Fibroblast of skin of left quadriceps (primary cell): ENCODE measurements around the gene HTR2B.
"Not testable (repeated sequence)": the region's sequence is repeated elsewhere in the genome, so short reads cannot be mapped to it uniquely, and the experiment has no call there.

Source experiments
- DNase-seq, 2 experiments: peaks; one replicate each; pipeline ENCODE4 v3.0.0-alpha.2; 2013; ENCODE audit warnings: low read depth in 2 of 2

The HTR2B gene

DNA sequence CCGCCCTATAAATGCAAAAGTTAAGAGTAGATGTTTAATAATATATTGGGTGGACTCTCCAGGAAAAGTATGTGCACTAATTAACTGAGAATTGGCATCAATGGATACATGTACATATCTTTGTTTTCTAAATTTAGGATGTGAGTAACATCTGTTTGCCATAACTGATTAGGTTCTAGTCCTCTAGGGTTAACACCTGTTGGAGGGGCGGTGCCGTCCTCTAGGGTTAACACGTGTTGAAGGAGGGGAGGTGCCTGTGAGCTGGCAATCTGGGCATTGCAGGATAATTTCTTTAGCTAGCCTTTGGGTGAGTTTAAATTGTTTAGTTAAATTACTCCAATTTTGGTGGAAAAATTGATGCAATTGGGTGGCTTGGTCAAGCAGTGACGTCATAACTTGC is 30.9 kb downstream of the HTR2B start:
- DNase-seq: no peak

DNA sequence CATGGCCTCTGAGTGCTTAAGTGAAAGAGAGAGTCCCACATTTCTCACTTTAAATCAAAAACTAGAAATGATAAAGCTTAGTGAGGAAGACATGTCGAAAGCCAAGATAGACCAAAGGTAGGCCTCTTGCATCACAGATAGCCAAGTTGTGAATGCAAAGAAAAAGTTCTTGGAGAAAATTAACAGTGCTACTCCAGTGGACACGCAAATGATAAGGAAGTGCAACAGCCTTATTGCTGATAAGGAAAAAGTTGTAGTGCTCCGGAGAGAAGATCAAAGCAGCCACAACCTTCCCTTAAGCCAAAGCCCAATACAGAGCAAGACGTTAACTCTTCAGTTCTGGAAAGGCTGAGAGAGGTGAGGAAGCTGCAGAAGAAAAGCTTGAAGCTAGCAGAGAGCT is 36.1 kb downstream of the HTR2B start:
- no peak for DNase-seq

DNA sequence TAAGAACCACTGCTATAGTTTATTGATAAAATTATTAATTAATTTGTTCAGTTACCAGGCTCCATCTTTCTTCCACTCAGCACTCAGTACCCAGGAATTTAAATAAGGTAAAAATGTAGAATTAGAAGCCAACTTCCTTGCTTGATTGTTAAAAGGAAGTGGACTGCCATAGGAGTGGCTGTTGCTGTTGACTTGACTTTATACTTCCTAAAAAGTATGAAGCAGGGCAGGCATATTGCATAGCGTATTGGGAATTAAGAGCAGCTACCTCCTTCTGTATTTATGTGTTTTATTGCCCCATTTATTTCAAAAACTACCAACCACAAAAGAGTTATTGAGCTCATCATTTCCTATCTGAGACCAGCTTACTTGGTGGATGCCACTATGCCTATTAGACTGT is 40.3 kb downstream of the HTR2B start:
- DNase-seq: no peak

DNA sequence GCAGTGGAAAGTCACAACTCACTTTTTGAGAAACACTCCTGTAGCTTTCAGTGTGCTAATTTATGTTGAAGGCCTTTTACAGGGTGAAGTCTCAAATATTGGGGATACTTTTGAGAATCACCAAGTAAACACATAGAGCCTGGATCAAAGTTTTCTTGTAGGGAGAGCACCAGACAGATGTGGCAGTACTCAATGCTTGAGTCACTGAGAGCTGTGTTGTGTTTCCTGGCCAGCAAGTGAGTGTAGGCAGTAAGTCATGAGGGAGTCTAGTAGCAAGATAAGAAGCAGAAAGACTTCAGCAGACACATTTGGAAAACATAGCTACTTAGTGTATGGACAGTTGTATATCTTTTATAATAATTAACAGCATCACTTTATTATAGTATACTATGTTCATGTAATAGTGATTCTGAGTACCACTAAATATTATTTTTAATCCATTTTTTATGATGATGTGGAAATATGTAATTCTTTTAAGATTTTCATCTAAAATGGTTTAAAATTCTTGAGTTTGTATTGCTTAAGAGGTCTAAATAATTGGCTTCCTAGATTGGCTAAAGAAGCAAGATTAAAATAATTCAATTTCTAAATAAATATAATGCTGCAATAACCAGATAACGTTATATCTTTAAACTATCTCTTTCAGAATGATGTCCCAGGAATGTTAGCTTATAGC is 55.3 kb downstream of the HTR2B start:
- no peak for DNase-seq

DNA sequence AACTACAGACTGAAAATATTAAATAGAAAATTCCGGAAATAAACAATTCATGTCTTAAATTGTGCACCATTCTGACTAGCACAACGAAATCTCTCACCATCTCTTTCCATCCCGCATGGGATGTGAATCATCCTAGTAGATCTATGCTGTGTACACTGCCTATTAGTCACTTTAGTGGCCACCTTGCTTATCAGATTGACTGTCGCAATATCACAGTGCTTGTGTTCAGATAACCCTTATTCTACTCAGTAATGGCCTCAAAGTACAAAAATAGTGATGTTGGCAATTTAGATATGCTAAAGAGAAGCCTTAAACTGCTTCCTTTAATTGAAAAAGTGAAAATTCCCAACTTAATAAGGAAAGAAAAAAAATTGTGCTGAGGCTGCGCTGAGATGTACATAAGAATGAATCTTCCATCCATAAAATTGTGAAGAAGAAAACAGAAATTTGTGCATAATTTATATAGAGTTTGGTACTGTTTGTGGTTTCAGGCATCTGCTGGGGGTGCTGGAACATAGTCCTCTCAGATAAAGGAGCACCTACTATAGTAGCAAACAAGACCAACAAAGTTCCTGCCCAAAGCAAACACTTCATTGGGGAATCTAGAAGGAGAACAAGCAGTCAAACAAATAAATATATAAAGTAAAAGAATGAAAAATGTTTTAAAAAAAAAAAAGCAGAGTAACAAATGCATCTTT is 56.2 kb downstream of the HTR2B start:
- DNase-seq: no peak

DNA sequence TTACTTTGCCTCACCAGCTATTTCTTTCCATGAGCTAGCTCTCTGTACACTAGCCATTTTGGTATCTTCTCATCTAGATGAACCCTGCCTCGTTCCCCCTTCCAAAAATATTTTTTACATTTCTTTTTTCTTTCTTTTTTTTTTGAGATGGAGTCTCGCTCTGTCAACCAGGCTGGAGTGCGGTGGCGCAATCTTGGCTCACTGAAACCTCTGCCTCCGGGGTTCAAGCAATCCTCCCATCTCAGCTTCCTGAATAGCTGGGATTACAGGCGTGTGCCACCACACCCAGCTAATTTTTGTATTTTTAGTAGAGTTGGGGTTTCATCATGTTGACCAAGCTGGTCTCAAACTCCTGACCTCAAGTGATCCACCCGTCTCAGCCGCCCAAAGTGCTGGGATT is 57.3 kb downstream of the HTR2B start:
- DNase-seq: not testable (repeated sequence)

DNA sequence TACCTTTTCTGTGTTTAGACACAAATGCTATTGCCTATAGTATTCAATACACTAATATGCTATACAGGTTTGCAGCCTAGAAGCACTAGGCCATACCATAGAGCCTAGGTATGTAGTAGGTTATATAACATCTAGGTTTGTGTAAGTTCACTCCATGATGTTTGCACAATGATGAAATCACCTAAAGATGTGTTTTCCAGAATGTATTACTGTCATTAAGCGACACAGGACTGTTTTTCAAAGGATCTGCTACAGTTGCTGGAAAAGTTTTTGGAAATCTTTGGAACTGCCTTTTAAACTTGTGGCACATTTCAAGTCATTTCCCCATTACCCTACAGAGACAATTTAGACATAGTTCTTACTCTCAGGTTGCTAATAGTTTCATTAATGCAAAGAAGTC is 58.9 kb downstream of the HTR2B start:
- no peak for DNase-seq

DNA sequence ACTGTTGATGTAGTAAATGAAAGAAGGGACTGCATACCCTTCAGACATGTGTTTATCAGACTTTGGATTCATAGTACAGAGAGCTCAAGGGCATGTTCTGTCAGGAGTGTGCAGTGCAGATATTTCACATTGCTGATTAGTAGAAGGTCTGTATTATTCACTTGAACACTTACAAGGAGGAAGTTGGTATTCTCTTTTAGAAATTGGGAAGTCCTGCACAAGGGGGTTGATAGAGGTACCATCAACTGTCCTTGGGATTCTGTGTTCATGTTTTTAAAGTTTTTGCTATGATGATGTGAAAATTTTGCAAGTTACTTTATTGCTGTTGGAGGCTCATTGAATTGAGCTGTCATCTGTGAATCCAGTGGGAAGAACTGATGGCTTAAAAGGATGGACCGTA is 61.5 kb downstream of the HTR2B start:
- DNase-seq: no peak

DNA sequence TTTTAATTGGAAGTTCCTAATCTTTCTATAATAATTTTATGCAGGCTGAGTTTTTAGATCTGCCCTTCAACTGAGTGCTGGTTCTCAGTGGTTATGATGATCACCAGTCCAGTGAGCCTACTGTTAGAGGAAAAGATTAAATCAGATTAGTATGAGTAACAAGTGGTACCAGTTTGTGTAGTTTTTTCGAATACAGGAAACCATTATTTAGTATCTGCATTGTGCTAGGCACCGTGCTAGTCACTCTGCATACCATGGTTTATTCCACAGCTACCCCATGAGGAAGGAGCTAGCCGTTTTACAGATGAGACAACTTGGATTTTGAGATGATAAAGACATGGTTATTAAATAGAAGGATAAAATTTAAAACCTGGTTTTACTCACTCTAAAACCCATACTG is 62.1 kb downstream of the HTR2B start:
- DNase-seq: no peak

DNA sequence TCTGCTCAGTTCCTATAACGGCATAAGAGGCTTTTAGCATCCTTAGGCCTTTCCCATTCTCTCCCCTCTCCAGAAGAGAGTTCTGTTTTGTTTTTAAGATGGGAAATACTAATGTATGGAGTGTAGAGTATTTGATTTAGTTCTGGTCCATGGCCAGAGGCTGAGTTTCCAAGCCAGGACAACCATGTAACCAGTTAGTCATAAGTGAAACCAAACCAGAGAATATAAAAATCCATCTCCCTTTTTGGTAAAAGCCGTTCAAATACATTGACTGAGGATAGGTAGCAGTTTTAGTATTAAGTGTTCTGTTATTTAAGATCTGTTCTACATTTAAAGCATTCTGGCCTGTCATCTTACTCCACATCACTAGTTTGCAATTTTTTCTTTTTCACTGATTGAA is 65.1 kb downstream of the HTR2B start:
- no peak for DNase-seq

DNA sequence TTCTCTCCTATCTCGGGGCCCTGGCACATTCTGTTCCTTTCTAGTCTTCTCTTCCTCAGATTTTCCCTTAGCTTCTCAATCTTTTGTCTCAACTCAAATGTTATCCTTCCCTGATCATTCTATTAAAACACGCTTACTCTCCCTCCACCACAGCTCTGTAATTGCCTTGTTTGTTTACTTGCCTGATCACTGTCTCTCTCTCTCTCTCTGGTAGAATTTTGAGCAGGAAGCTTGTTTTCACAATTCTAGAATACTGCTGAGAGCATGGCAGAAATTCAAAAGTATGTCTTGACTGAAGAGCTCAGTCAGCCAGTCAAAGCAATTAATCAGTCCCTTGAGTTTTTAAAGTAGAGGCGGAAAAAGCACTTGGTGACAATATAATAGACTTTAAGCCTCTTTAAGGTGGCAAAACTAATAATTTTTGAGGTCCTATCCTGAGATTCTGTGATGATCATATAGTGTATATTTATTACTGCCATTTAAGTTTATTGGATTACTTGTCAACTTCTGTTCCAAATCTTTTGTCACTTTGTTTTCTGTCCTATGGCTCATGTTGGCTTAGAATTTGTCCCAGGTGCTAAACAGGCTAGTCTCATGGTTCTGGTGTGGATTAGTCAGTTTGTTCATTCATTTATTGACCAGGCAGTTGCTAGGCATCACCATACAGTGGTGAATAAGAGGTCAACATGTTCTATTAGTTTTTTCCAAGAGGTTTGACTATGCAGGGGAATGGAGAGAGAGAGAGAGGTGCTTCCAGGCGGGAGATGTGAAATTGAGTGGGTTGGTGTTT is 65.9 kb downstream of the HTR2B start:
- no peak for DNase-seq
